Fibroblast of skin of right biceps (primary cell): ENCODE data around the gene TBC1D30.

ENCODE experiments used
- DNase-seq: peaks from one replicate; pipeline ENCODE4 v3.0.0-alpha.2; 2013

The TBC1D30 gene

GRCh38 chr12:64912516-64913255 lies 88.2 kb downstream of the TBC1D30 start:
- DNase-seq, result peak; percentile 69

GRCh38 chr12:64915242-64915641 lies 90.8 kb downstream of the TBC1D30 start:
- no peak for DNase-seq

- DNase-seq, result no peak
Measured at GRCh38 chr12:64916411-64917261, 92.2 kb downstream of the TBC1D30 start.

GRCh38 chr12:64918344-64918743 lies 93.9 kb downstream of the TBC1D30 start:
- DNase-seq, result no peak

GRCh38 chr12:64918801-64919200 lies 94.4 kb downstream of the TBC1D30 start:
- no peak for DNase-seq

GRCh38 chr12:64922853-64923252 lies 98.4 kb downstream of the TBC1D30 start:
- DNase-seq, result no peak

- no peak for DNase-seq
Measured at GRCh38 chr12:64923536-64923935, 99.1 kb downstream of the TBC1D30 start.
